Measurements from ENCODE around the gene RNF213.

DNA sequence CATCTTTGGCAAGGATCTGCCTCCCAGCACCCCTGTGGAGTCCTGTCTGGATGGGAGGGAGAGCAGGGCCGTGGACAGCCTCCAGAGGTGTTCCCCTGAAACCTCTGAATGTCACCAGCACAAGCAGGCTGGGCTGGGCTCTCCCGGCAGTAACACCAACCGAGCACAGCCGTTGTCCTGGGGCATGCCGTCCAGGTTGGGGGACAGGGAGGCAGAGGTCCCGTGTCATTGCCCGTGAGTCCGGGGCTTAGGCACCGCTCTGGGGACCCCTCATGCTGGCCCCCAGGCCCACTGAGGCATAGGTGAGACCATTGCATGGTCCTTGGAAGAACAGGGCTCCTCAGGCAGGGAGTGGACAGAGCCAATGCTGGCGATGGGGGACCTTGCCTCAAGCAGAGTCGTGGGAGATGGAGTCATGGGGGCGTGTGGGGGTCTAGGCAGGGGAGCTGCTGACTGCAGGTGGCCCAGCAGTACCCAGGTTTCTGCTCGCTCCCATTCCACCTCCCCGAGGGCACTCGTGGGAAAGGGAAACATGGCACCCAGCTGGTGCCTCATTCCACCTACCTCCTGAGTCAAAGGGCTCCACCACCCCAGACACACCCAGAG lies 171.8 kb downstream of the RNF213 start:
- TF ChIP-seq, protein P1, sequence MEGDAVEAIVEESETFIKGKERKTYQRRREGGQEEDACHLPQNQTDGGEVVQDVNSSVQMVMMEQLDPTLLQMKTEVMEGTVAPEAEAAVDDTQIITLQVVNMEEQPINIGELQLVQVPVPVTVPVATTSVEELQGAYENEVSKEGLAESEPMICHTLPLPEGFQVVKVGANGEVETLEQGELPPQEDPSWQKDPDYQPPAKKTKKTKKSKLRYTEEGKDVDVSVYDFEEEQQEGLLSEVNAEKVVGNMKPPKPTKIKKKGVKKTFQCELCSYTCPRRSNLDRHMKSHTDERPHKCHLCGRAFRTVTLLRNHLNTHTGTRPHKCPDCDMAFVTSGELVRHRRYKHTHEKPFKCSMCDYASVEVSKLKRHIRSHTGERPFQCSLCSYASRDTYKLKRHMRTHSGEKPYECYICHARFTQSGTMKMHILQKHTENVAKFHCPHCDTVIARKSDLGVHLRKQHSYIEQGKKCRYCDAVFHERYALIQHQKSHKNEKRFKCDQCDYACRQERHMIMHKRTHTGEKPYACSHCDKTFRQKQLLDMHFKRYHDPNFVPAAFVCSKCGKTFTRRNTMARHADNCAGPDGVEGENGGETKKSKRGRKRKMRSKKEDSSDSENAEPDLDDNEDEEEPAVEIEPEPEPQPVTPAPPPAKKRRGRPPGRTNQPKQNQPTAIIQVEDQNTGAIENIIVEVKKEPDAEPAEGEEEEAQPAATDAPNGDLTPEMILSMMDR (IDR thresholded peaks at IDR 0.05 in 2 of 3, conservative IDR thresholded peaks at IDR 0.05 in 1 of 3; ENCODE audit: borderline replicate concordance in 1 of 3, insufficient read depth in 1 of 3, low read depth in 2 of 3, low read length in 2 of 3) = no peak
- TF ChIP-seq EZH2 (IDR thresholded peaks at IDR 0.05) = no peak
- TF ChIP-seq POLR2AphosphoS5 (IDR thresholded peaks at IDR 0.05; ENCODE audit: low read depth, low read length) = no peak
- no peak for TF ChIP-seq POLR2A (IDR thresholded peaks at IDR 0.05; ENCODE audit: borderline replicate concordance, extremely low read depth, insufficient read depth, insufficient read length)
- TF ChIP-seq REST (IDR thresholded peaks at IDR 0.05; ENCODE audit: low read depth) = no peak
